Keratinocyte (primary cell): ENCODE measurements around the gene TLX2. TPM values are rescaled to one million over a fixed set of nuclear protein-coding genes. Genes with fewer than 3 reads are reported as not detected.
A peak's percentile ranks its signal among the peaks of the same experiment; 100 is the strongest.

Experiments used
- DNase-seq: peaks from one replicate; pipeline ENCODE4 v3.0.0-alpha.2; 2011; ENCODE audit warnings: low read depth, missing footprints, low spot score
- FAIRE-seq: peaks from 2 replicates; lab custom pipeline; 2011; peaks lifted over from hg19 to GRCh38; lab: Jason Lieb, UNC
- H2AFZ ChIP-seq: 2 replicates; pipeline ENCODE4 v1.6.0; 2012; ENCODE audit warnings: low read length, control low read depth, inconsistent platforms; ENCODE audit not compliant: control insufficient read depth
- H3K27ac ChIP-seq: 2 replicates; pipeline ENCODE4 v1.5.1; 2011; ENCODE audit warnings: low read length; ENCODE audit not compliant: control insufficient read depth, insufficient read depth
- H3K27me3 ChIP-seq: 3 replicates; pipeline ENCODE4 v1.6.0; 2011; ENCODE audit warnings: low read length; ENCODE audit not compliant: control insufficient read depth, insufficient read depth; ENCODE audit errors: extremely low read depth
- H3K36me3 ChIP-seq, 2 experiments: 2 replicates in 1 of 2; 3 replicates in 1 of 2; pipeline ENCODE4 v1.5.1; 2011; ENCODE audit warnings: low read length in 2 of 2, mild to moderate bottlenecking in 1 of 2; ENCODE audit not compliant: control insufficient read depth in 2 of 2, insufficient read depth in 2 of 2; ENCODE audit errors: extremely low read depth in 1 of 2
- H3K4me1 ChIP-seq: 3 replicates; pipeline ENCODE4 v1.5.1; 2011; ENCODE audit warnings: low read length; ENCODE audit not compliant: control insufficient read depth, insufficient read depth; ENCODE audit errors: extremely low read depth
- H3K4me2 ChIP-seq: 3 replicates; pipeline ENCODE4 v1.6.0; 2011; ENCODE audit warnings: low read depth, low read length; ENCODE audit not compliant: control insufficient read depth, insufficient read depth; ENCODE audit errors: extremely low read depth
- H3K4me3 ChIP-seq, 3 experiments: fragments of 200-600 bp in 1 of 3; sonication (generic) in 1 of 3; 2 replicates in 2 of 3; 3 replicates in 1 of 3; pipeline ENCODE4 v1.5.1; 2011 to 2016; ENCODE audit warnings: low read length in 3 of 3, mild to moderate bottlenecking in 3 of 3, control low read depth in 2 of 3, inconsistent platforms in 1 of 3, low read depth in 1 of 3, mixed read lengths in 1 of 3, mixed run types in 1 of 3, moderate library complexity in 1 of 3; ENCODE audit not compliant: control insufficient read depth in 2 of 3, insufficient read depth in 2 of 3; ENCODE audit errors: extremely low read depth in 1 of 3
- H3K79me2 ChIP-seq: 2 replicates; pipeline ENCODE4 v1.6.0; 2012; ENCODE audit warnings: low read length; ENCODE audit not compliant: control insufficient read depth, insufficient read depth
- H3K9ac ChIP-seq: 3 replicates; pipeline ENCODE4 v1.6.0; 2011; ENCODE audit warnings: low read length; ENCODE audit not compliant: control insufficient read depth, insufficient read depth; ENCODE audit errors: extremely low read depth
- H3K9me1 ChIP-seq: 3 replicates; pipeline ENCODE4 v1.6.0; 2011; ENCODE audit warnings: low read length; ENCODE audit not compliant: control insufficient read depth, insufficient read depth; ENCODE audit errors: extremely low read depth
- H3K9me3 ChIP-seq: 2 replicates; pipeline ENCODE4 v1.5.1; 2012; ENCODE audit warnings: low read depth, low read length; ENCODE audit not compliant: control insufficient read depth
- H4K20me1 ChIP-seq: 3 replicates; pipeline ENCODE4 v1.6.0; 2011; ENCODE audit warnings: low read length; ENCODE audit not compliant: control insufficient read depth, insufficient read depth; ENCODE audit errors: extremely low read depth
- EZH2 ChIP-seq: IDR thresholded peaks from one replicate; pipeline ENCODE4 v1.6.1; 2012; ENCODE audit warnings: inconsistent platforms, mild to moderate bottlenecking, low read length, moderate library complexity
- dilution Hi-C: fragments of 300-500 bp; cut with MboI; formaldehyde crosslinking; loops from one replicate; pipeline ENCODE4 v1.7.0; 2020; ENCODE audit warnings: low sequenced_read_pairs; ENCODE audit not compliant: extremely low pct_ligation_motif_present
- polyA plus RNA-seq, 5 experiments: library from polyadenylated mRNA; depleted of rRNA in 3 of 5; stranded (reverse) in 3 of 5; stranded (forward) in 1 of 5; unstranded in 1 of 5; fragments of >200 nt; gene quantifications; 1 replicate in 1 of 5; 2 replicates in 3 of 5; 3 replicates in 1 of 5; pipeline versions ENCODE4 v1.2.1 to v1.2.3, GENCODE V29; 2011 to 2012; ENCODE audit warnings: missing spikeins in 2 of 5, low read depth in 1 of 5, low replicate concordance in 1 of 5
- TF ChIP-seq, protein P1 (sequence below), 3 experiments: IDR thresholded peaks in 1 of 3; conservative IDR thresholded peaks in 1 of 3; optimal IDR thresholded peaks in 1 of 3; 2 replicates in 2 of 3; 3 replicates in 1 of 3; pipeline versions ENCODE3 to v1.5.1; 2011; ENCODE audit warnings: low read length in 3 of 3, mild to moderate bottlenecking in 3 of 3, moderate library complexity in 2 of 3, control low read depth in 1 of 3, inconsistent platforms in 1 of 3; ENCODE audit not compliant: insufficient read depth in 2 of 3; ENCODE audit errors: extremely low read depth in 1 of 3

Gene TLX2
- polyA plus RNA-seq, 1 donor (not counting 4 experiments of a cell fraction or from before 2014, with no cell fraction given): not detected

- Histone ChIP-seq H3K9me3 (no peaks in the 10 kb centered on the region), H3K27me3 (peaks cover 16% of the 10 kb centered on the region), H3K9ac (no peak overlapping the region), H3K9me1 (no peaks in the 10 kb centered on the region), H3K4me1 (peaks cover 21% of the 10 kb centered on the region), H2AFZ (no peak overlapping the region), H3K27ac (no peak overlapping the region), H4K20me1 (no peaks in the 10 kb centered on the region), H3K4me2 (no peak overlapping the region), H3K36me3 (no peaks in the 10 kb centered on the region), H3K4me3 (no peak overlapping the region), H3K79me2 (no peaks in the 10 kb centered on the region)
- TF ChIP-seq EZH2: no peak
- TF ChIP-seq, protein P1, sequence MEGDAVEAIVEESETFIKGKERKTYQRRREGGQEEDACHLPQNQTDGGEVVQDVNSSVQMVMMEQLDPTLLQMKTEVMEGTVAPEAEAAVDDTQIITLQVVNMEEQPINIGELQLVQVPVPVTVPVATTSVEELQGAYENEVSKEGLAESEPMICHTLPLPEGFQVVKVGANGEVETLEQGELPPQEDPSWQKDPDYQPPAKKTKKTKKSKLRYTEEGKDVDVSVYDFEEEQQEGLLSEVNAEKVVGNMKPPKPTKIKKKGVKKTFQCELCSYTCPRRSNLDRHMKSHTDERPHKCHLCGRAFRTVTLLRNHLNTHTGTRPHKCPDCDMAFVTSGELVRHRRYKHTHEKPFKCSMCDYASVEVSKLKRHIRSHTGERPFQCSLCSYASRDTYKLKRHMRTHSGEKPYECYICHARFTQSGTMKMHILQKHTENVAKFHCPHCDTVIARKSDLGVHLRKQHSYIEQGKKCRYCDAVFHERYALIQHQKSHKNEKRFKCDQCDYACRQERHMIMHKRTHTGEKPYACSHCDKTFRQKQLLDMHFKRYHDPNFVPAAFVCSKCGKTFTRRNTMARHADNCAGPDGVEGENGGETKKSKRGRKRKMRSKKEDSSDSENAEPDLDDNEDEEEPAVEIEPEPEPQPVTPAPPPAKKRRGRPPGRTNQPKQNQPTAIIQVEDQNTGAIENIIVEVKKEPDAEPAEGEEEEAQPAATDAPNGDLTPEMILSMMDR (optimal IDR thresholded peaks at IDR 0.05 in 1 of 3, IDR thresholded peaks at IDR 0.05 in 1 of 3, conservative IDR thresholded peaks at IDR 0.05 in 1 of 3; ENCODE audit: extremely low read depth in 1 of 3, insufficient read depth in 2 of 3, low read length in 3 of 3): no peak
- dilution Hi-C loops: no loop called here
- DNase-seq: no peak
- no peak for FAIRE-seq
Observed at GRCh38 chr2:74558284-74559230, 44.3 kb downstream of the TLX2 start.

- no peaks in the 10 kb centered on the region for H4K20me1 ChIP-seq
- no peaks in the 10 kb centered on the region for H3K9me1 ChIP-seq
- H3K4me3 ChIP-seq: no peak overlapping the region
- H3K4me1 ChIP-seq: peaks cover 33% of the 10 kb centered on the region
- H3K27me3 ChIP-seq: peaks cover 6% of the 10 kb centered on the region
- no peak overlapping the region for H2AFZ ChIP-seq
- H3K9ac ChIP-seq: no peak overlapping the region
- TF ChIP-seq, protein P1 (optimal IDR thresholded peaks at IDR 0.05 in 1 of 3, IDR thresholded peaks at IDR 0.05 in 1 of 3, conservative IDR thresholded peaks at IDR 0.05 in 1 of 3; ENCODE audit: extremely low read depth in 1 of 3, insufficient read depth in 2 of 3, low read length in 3 of 3): no peak
- no peak for TF ChIP-seq EZH2
- H3K9me3 ChIP-seq: no peaks in the 10 kb centered on the region
- H3K79me2 ChIP-seq: no peaks in the 10 kb centered on the region
- no peaks in the 10 kb centered on the region for H3K36me3 ChIP-seq
- dilution Hi-C loops: no loop called here
- DNase-seq: no peak
- FAIRE-seq: peak; percentile 34
- no peak overlapping the region for H3K27ac ChIP-seq
- peak overlapping the region; percentile 49 for H3K4me2 ChIP-seq
Observed at GRCh38 chr2:74559912-74560311, 45.7 kb downstream of the TLX2 start.
